Activated CD8-positive, alpha-beta T cell treated with anti-CD3 and anti-CD28 coated beads for 36 hours (primary cell): ENCODE data around the gene TTC8. TPM values are rescaled to one million over a fixed set of nuclear protein-coding genes. Genes with fewer than 3 reads are reported as not detected.
"Not testable (repeated sequence)": the region's sequence is repeated elsewhere in the genome, so short reads cannot be mapped to it uniquely, and the experiment has no call there.

Source experiments
- ATAC-seq: fragments of 200-7000 bp; cut with Tn5 transposase; one replicate; pipeline ENCODE4 v1.10.0; 2021; ENCODE audit warnings: mild to moderate bottlenecking, moderate library complexity
- CTCF ChIA-PET: fragments of 350-600 bp; sonication (Branson Sonifier 250); formaldehyde crosslinking; loops from one replicate; lab custom pipeline; 2021; ENCODE audit warnings: antibody characterized with exemption; lab: Charles Lee
- POLR2A ChIA-PET: fragments of 350-600 bp; sonication (Branson Sonifier 250); formaldehyde crosslinking; loops from one replicate; lab custom pipeline; 2021; ENCODE audit warnings: antibody characterized with exemption; lab: Charles Lee
- DNase-seq: peaks from one replicate; pipeline ENCODE4 v3.0.0-alpha.2; 2020
- H3K27ac Mint-ChIP-seq: one replicate; pipeline ENCODE4 v1.8.0; 2021; ENCODE audit warnings: mild to moderate bottlenecking, mixed read lengths
- H3K27me3 Mint-ChIP-seq: one replicate; pipeline ENCODE4 v1.8.0; 2021; ENCODE audit warnings: mixed read lengths
- H3K36me3 Mint-ChIP-seq: one replicate; pipeline ENCODE4 v1.8.0; 2021; ENCODE audit warnings: low read depth, mixed read lengths
- H3K4me1 Mint-ChIP-seq: one replicate; pipeline ENCODE4 v1.8.0; 2021; ENCODE audit warnings: low read depth, mixed read lengths
- H3K4me3 Mint-ChIP-seq: one replicate; pipeline ENCODE4 v1.8.0; 2021; ENCODE audit warnings: mild to moderate bottlenecking, moderate library complexity, mixed read lengths
- H3K9me3 Mint-ChIP-seq: one replicate; pipeline ENCODE4 v1.8.0; 2021; ENCODE audit warnings: mixed read lengths
- intact Hi-C: fragments of 100-400 bp; cut with micrococcal nuclease; formaldehyde crosslinking; loops from one replicate; pipeline ENCODE4 v1.10.0; 2022
- total RNA-seq, 2 experiments: library from RNA; stranded (reverse); gene quantifications; one replicate each; pipeline ENCODE4 v1.2.3, GENCODE V29; 2021
- TF ChIP-seq, protein P1 (sequence below): fragments of 200-600 bp; IDR thresholded peaks from one replicate; pipeline ENCODE4 v1.8.0; 2022; ENCODE audit warnings: antibody characterized with exemption, mild to moderate bottlenecking

The TTC8 gene
- total RNA-seq, 2 experiments from 2014 or later, result 2.5 to 4.0 TPM

DNA sequence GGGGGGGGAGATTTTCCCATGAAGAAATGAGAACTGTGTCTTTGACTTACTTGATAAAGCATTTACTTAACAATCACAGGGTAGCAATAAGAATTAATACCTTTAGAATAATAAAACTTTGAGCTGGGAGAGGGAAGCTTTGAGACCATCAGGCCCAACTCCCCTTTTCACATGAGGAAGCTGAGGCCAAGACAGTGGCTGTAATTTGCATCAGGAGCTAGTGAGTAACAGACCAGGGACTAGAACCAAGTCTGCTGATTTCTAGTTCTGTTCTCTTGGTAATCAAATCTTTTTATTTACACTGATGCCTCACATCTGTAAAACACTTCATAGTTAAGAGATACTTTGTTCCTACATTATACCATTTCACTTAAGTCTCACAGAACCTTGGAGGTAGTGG lies 28.7 kb downstream of the TTC8 start:
- Mint-ChIP-seq H3K36me3 (no peaks in the 10 kb centered on the region), H3K27me3 (no peaks in the 10 kb centered on the region), H3K4me3 (no peak overlapping the region), H3K4me1 (no peaks in the 10 kb centered on the region), H3K27ac (no peak overlapping the region), H3K9me3 (no peaks in the 10 kb centered on the region)
- ATAC-seq (no peak), DNase-seq (no peak)
- ChIA-PET POLR2A (no interaction called here), CTCF (interaction anchor here (0.9 kb wide), 1 partner anchor 103 kb away, joined by 3 read pairs; no protein-coding TSS in a partner anchor)
- TF ChIP-seq, protein P1, sequence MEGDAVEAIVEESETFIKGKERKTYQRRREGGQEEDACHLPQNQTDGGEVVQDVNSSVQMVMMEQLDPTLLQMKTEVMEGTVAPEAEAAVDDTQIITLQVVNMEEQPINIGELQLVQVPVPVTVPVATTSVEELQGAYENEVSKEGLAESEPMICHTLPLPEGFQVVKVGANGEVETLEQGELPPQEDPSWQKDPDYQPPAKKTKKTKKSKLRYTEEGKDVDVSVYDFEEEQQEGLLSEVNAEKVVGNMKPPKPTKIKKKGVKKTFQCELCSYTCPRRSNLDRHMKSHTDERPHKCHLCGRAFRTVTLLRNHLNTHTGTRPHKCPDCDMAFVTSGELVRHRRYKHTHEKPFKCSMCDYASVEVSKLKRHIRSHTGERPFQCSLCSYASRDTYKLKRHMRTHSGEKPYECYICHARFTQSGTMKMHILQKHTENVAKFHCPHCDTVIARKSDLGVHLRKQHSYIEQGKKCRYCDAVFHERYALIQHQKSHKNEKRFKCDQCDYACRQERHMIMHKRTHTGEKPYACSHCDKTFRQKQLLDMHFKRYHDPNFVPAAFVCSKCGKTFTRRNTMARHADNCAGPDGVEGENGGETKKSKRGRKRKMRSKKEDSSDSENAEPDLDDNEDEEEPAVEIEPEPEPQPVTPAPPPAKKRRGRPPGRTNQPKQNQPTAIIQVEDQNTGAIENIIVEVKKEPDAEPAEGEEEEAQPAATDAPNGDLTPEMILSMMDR, result no peak
- intact Hi-C loops, result no loop called here

DNA sequence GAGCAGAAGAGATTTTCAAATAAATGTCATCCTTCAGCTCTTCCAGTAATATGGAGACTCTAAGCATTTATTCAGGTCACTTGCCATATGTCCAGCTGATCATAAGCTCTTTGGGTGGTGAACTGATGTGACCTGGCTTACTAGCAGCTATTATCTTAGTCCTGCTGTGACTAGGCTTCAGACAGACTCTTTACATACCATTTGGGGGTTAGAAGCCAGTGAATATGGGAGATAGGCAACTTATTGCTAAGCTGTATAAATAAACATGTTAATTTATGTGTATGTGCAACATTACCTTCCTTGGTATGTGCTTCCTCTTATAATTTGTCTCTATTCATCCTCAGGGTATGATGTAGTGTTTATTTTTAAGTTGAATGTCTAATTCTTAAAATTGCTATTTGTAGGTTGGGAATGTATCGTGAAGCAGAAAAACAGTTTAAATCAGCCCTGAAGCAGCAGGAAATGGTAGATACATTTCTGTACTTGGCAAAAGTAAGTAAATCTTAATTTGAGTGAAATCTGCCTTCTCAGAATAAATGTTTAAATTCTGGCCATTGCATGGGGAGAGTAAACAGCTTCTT lies 32.4 kb downstream of the TTC8 start:
- Mint-ChIP-seq H3K36me3 (no peaks in the 10 kb centered on the region), H3K4me1 (no peaks in the 10 kb centered on the region), H3K27me3 (no peaks in the 10 kb centered on the region), H3K9me3 (peaks cover 4% of the 10 kb centered on the region), H3K27ac (no peak overlapping the region), H3K4me3 (no peak overlapping the region)
- CTCF ChIA-PET, result interaction anchor here (1.2 to 1.8 kb wide), 3 partner anchors 10 to 189 kb away, joined by 3 to 8 read pairs (median 3); no protein-coding TSS in a partner anchor
- TF ChIP-seq, protein P1, result no peak
- POLR2A ChIA-PET, result no interaction called here
- no peak for ATAC-seq
- intact Hi-C loops, result no loop called here
- DNase-seq, result no peak

DNA sequence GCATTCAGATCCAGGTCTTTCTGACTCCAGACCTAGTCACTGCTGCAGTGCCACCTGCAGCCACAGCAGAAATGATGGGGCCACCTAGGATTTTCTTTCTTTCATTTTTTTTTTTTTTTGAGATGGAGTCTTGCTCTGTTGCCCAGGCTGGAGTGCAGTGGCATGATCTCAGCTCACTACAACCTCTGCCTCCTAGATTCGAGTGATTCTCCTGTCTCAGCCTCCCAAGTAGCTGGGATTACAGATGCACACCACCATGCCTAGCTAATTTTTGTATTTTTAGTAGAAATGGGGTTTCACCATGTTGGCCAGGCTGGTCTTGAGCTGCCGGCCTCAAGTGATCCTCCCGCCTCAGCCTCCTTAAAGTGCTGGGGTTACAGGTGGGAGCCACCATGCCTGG lies 33.4 kb downstream of the TTC8 start:
- H3K4me1 Mint-ChIP-seq, DNase-seq, H3K27me3 Mint-ChIP-seq, H3K4me3 Mint-ChIP-seq, intact Hi-C loops, POLR2A ChIA-PET, H3K9me3 Mint-ChIP-seq, ATAC-seq, H3K27ac Mint-ChIP-seq, H3K36me3 Mint-ChIP-seq: not testable (repeated sequence)
- CTCF ChIA-PET, result interaction anchor here (1.5 kb wide), 1 partner anchor 9 kb away, joined by 3 read pairs; no protein-coding TSS in a partner anchor

DNA sequence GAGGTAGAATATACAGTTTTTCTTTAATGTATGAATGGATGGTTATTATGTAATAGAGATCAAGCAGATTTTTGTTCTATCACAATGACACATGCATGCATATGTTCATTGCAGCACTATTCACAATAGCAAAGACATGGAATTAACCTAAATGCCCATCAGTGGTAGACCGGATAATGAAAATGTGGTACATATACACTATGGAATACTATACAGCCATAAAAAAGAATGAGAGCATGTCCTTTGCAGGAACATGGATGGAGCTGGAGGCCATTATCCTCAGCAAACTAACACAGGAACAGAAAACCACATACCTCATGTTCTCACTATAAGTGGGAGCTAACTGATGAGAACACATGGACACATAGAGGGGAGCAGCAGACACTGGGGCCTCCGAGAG lies 34.7 kb downstream of the TTC8 start:
- H3K4me1 Mint-ChIP-seq, DNase-seq, H3K27ac Mint-ChIP-seq, POLR2A ChIA-PET, H3K27me3 Mint-ChIP-seq, H3K4me3 Mint-ChIP-seq, H3K36me3 Mint-ChIP-seq, H3K9me3 Mint-ChIP-seq, ATAC-seq, intact Hi-C loops: not testable (repeated sequence)
- CTCF ChIA-PET, result interaction anchor here (1.5 kb wide), 1 partner anchor 8 kb away, joined by 3 read pairs; no protein-coding TSS in a partner anchor

DNA sequence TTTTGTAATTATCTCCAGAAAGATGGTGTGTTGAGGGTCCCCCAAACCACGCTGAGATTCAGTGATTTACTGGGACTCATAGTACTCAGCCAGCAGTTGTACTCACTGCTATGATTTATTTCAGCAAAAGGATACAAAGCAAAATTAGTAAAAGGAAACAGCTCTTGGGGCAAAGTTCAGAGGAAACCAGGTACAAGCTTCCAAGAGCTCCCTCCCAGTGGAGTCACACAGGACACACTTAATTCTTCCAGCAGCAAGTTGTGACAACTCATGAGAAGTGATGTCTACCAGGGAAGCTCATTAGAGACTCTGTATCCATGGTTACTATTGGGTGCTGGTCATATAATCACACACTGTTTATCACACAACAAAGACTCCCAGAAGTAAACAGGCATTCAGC lies 38.7 kb downstream of the TTC8 start:
- intact Hi-C loops, result no loop called here
- Mint-ChIP-seq H3K4me3 (no peak overlapping the region), H3K4me1 (no peaks in the 10 kb centered on the region), H3K27me3 (no peaks in the 10 kb centered on the region), H3K36me3 (no peaks in the 10 kb centered on the region), H3K27ac (no peak overlapping the region), H3K9me3 (peaks cover 4% of the 10 kb centered on the region)
- POLR2A ChIA-PET, result no interaction called here
- DNase-seq (no peak), ATAC-seq (no peak)
- CTCF ChIA-PET, result interaction anchor here (2.4 kb wide), 1 partner anchor 196 kb away, joined by 10 read pairs; no protein-coding TSS in a partner anchor
- TF ChIP-seq, protein P1, result no peak

DNA sequence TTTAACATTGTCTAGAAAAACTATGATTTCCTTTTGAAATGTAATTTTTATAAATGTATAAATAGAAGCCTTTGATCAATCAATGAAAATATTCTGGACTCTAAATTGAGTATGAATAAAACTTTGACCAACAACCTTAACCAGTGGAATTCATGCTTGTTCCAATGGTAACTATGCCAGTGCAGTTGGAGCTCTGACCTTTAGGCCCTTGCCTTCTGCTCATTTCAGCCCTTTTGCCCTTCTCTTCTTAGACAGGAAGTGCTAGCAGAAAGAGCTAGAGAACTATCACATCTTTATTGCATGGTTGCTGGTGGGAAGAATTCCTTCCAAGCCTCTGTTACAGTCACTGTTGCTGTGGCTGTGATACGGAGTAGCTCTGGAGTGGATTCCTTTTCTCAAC lies 39.7 kb downstream of the TTC8 start:
- TF ChIP-seq, protein P1, result no peak
- no peak for DNase-seq
- H3K4me3 Mint-ChIP-seq, result no peak overlapping the region
- peaks cover 1% of the 10 kb centered on the region for H3K9me3 Mint-ChIP-seq
- no peaks in the 10 kb centered on the region for H3K4me1 Mint-ChIP-seq
- H3K36me3 Mint-ChIP-seq, result no peaks in the 10 kb centered on the region
- no peak for ATAC-seq
- no peak overlapping the region for H3K27ac Mint-ChIP-seq
- intact Hi-C loops, result no loop called here
- CTCF ChIA-PET, result interaction anchor here (2.4 kb wide), 1 partner anchor 197 kb away, joined by 10 read pairs; no protein-coding TSS in a partner anchor
- POLR2A ChIA-PET, result no interaction called here
- no peaks in the 10 kb centered on the region for H3K27me3 Mint-ChIP-seq
